ENCODE results near the gene HEXD. TPM values are rescaled to one million over a fixed set of nuclear protein-coding genes. Genes with fewer than 3 reads are reported as not detected.

HEXD gene
- total RNA-seq, 1 experiment from 2014 or later = 30.0 TPM

DNA sequence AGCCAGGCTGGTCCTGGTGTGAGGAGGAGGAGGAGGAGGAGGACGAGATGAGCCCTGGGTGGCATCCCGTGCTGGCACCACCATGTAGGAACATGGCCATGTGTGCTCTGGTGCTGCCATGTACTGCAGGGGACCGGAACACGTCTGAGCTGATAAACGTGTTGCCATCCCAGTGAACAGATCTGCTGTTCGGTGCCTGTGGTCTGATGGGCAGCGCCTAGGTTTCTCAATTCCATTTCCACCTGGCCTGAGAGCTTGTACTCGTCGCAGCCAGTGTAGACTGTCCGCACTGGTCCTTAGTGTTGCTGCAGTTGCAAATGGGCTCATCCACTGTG, 73.0 kb downstream of the HEXD start:
- ChIA-PET CTCF (interaction anchor here (0.6 kb wide), 1 partner anchor 28 kb away, joined by 4 read pairs; no protein-coding TSS in a partner anchor), POLR2A (ENCODE audit: unreplicated experiment) (no interaction called here)
- Histone ChIP-seq H3K4me1 (replicated peaks; ENCODE audit: insufficient read depth) (peaks cover 13% of the 10 kb centered on the region), H3K4me3 (no peak overlapping the region), H3F3A (ENCODE audit: insufficient read depth, low read depth) (peaks cover 26% of the 10 kb centered on the region), H3K9me2 (ENCODE audit: insufficient read depth) (no peaks in the 10 kb centered on the region), H3K79me2 (ENCODE audit: low read depth) (no peaks in the 10 kb centered on the region), H3K36me3 (ENCODE audit: low read depth) (no peaks in the 10 kb centered on the region), H3K27ac (no peak overlapping the region), H4K20me1 (ENCODE audit: insufficient read depth) (no peaks in the 10 kb centered on the region), H2AFZ (no peak overlapping the region), H3K4me2 (no peak overlapping the region), H3K9me3 (ENCODE audit: insufficient read depth, low read depth) (no peaks in the 10 kb centered on the region), H3K27me3 (ENCODE audit: insufficient read depth, low read depth) (no peaks in the 10 kb centered on the region)
- BruUV-seq (replicated peaks) = no TSS peak
- no peak for TF ChIP-seq EZH2 (IDR thresholded peaks at IDR 0.05; ENCODE audit: low read depth)
- TF ChIP-seq, protein P1, sequence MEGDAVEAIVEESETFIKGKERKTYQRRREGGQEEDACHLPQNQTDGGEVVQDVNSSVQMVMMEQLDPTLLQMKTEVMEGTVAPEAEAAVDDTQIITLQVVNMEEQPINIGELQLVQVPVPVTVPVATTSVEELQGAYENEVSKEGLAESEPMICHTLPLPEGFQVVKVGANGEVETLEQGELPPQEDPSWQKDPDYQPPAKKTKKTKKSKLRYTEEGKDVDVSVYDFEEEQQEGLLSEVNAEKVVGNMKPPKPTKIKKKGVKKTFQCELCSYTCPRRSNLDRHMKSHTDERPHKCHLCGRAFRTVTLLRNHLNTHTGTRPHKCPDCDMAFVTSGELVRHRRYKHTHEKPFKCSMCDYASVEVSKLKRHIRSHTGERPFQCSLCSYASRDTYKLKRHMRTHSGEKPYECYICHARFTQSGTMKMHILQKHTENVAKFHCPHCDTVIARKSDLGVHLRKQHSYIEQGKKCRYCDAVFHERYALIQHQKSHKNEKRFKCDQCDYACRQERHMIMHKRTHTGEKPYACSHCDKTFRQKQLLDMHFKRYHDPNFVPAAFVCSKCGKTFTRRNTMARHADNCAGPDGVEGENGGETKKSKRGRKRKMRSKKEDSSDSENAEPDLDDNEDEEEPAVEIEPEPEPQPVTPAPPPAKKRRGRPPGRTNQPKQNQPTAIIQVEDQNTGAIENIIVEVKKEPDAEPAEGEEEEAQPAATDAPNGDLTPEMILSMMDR (conservative IDR thresholded peaks at IDR 0.05) = no peak
- intact Hi-C loops (cut with micrococcal nuclease; ENCODE audit: unreplicated experiment) = loop anchor here (5.0 to 10.0 kb wide), 3 partner anchors 61 to 256 kb away; partner anchors contain the start of gene TEX19
- DNase-seq = no peak

DNA sequence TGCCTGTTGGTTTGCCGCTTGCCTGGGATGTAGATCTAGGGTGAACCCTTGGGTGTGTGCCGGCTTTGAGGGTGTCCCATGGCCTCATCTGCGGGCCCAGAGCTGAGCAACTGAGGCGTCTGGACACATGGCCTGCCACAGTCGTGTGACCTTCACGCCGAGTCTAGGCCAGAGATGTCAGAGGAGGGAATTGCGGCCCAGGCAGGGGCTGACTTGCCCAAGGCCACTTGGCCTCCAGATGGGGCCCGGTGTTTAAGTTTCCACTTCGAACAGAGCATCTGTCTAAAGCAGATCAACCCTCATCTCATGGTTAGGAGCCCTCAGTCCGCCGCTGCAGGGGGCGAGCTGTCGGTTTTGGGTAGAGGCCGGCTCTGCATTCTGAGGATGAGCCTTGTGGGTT, 73.4 kb downstream of the HEXD start:
- BruUV-seq (replicated peaks) = no TSS peak
- no peak for DNase-seq
- Histone ChIP-seq H3K79me2 (ENCODE audit: low read depth) (no peaks in the 10 kb centered on the region), H3K27ac (no peak overlapping the region), H4K20me1 (ENCODE audit: insufficient read depth) (no peaks in the 10 kb centered on the region), H3F3A (ENCODE audit: insufficient read depth, low read depth) (peaks cover 26% of the 10 kb centered on the region), H3K4me2 (no peak overlapping the region), H3K4me1 (replicated peaks; ENCODE audit: insufficient read depth) (peaks cover 13% of the 10 kb centered on the region), H3K27me3 (ENCODE audit: insufficient read depth, low read depth) (no peaks in the 10 kb centered on the region), H3K9me2 (ENCODE audit: insufficient read depth) (no peaks in the 10 kb centered on the region), H3K4me3 (no peak overlapping the region), H3K36me3 (ENCODE audit: low read depth) (no peaks in the 10 kb centered on the region), H2AFZ (no peak overlapping the region), H3K9me3 (ENCODE audit: insufficient read depth, low read depth) (no peaks in the 10 kb centered on the region)
- intact Hi-C loops (cut with micrococcal nuclease; ENCODE audit: unreplicated experiment) = loop anchor here (5.0 to 10.0 kb wide), 3 partner anchors 61 to 257 kb away; partner anchors contain the start of gene TEX19
- TF ChIP-seq EZH2 (IDR thresholded peaks at IDR 0.05; ENCODE audit: low read depth) = no peak
- TF ChIP-seq, protein P1 (conservative IDR thresholded peaks at IDR 0.05) = no peak
- POLR2A ChIA-PET (ENCODE audit: unreplicated experiment) = no interaction called here
- CTCF ChIA-PET = interaction anchor here (0.6 to 1.0 kb wide), 2 partner anchors 29 to 461 kb away, joined by 3 to 4 read pairs; no protein-coding TSS in a partner anchor

Other genes with a start within 250 kb of the HEXD start
- gene CCDC57, start 205.5 kb upstream of the HEXD start, total RNA-seq (2021) = 138 and 140 TPM in 2 replicates
- gene SLC16A3, start 189.3 kb upstream of the HEXD start, total RNA-seq (2021) = 157 and 198 TPM in 2 replicates
- 151 and 181 TPM in 2 replicates for gene CSNK1D, start 144.6 kb upstream of the HEXD start, total RNA-seq (2021)
- gene CD7, start 100.7 kb upstream of the HEXD start, total RNA-seq (2021) = 0.48 and 0.68 TPM in 2 replicates
- 3.6 and 6.3 TPM in 2 replicates for gene SECTM1, start 84.6 kb upstream of the HEXD start, total RNA-seq (2021)
- gene TEX19, start 59.1 kb upstream of the HEXD start, total RNA-seq (2021) = 0.24 and 0.28 TPM in 2 replicates
- not detected in 2 replicates for gene UTS2R, start 46.6 kb upstream of the HEXD start, total RNA-seq (2021)
- gene OGFOD3, start 239 bp downstream of the HEXD start, total RNA-seq (2021) = 26.6 and 32.9 TPM in 2 replicates
- gene CYBC1, start 32.4 kb downstream of the HEXD start, total RNA-seq (2021) = 77.9 and 78.4 TPM in 2 replicates
- gene NARF, start 40.4 kb downstream of the HEXD start, total RNA-seq (2021) = 57.2 and 58.0 TPM in 2 replicates
- gene FOXK2, start 101.4 kb downstream of the HEXD start, total RNA-seq (2021) = 70.5 and 78.9 TPM in 2 replicates
- 65.1 and 84.9 TPM in 2 replicates for gene WDR45B, start 230.1 kb downstream of the HEXD start, total RNA-seq (2021)